HG03460 (cell line): ENCODE measurements around the gene ARMC7.
"Not testable (repeated sequence)": the region's sequence is repeated elsewhere in the genome, so short reads cannot be mapped to it uniquely, and the experiment has no call there.

Experiments used
- ATAC-seq: cut with Tn5 transposase; IDR thresholded peaks from one replicate; pipeline ENCODE4 v1.9.1; 2021; ENCODE audit not compliant: unreplicated experiment

The ARMC7 gene

DNA sequence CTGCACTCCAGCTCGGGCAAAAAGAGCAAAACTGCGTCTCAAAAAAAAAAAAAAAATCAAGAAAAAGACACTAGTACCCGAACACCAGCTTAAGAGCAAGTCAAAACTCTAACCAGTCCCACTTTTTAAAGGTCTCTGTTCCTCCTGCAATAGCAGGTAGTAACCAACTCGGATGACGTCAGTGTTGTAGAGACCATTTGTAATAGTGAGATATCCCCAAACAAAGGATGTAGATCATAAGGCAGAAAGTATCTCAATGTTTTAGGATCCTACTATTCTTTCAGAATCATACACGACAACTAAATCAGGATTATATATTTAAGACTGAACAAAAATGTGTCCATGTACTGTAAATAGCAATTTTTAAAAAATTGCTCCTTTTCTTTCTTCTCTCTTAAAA lies 42.2 kb downstream of the ARMC7 start:
- ATAC-seq: no peak

DNA sequence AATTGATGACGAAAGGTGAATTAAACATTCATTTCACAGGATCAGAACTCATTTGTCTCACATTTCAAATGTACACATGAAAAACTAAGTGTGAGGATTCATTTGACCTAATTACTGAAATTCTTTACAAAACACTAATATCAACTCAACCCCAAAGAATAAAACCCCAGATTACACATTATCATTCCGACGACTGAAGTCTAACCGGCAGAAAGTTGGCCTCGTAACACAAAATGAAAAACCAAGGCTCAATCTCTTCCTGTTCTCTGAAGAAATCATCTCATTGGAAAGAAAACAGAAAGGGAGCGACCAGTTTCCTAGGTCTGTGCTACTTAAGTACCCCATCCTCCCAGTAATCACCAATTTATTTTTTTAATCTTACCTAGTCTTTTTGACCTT lies 42.8 kb downstream of the ARMC7 start:
- ATAC-seq: no peak

DNA sequence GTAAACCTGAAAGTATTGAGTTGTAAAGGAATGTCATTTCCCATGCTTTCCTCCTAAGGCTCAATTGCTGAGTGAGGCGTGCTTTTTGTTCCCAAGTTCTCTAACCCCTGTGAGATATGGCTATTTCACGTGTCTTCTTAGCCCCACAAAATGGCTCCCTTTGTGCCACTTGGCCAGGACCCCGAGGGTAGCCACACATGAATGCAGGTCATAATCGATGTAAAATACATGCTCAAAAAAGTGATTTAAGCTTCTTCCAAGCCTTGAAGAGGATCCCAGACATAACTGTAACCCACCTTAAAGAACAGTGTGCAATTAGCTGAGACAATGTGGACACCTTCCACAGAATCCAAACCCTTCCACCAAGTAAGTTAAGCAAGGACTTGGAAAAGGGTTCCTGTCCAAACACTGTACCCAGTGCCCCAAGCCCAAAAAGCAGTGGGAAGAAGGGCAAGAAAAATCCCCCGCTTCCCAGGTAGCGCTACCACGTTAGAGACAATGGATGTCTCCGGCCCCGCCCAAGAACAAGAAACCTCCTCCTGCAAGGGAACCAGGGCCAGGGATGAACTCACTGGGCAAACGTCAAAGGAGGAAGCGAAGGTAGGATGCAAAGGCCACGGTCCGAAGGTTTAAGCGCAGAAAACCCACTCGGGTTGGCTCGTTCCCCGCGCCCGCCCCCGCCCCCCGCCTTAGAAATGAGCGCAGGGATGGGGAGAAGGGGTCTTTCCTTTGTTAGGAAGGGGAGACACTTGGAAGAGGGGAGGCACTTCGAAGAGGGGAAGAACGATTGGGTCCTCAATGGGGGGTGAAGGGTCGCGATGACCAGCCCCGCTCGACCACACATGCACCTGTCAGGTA lies 43.4 kb downstream of the ARMC7 start:
- no peak for ATAC-seq

DNA sequence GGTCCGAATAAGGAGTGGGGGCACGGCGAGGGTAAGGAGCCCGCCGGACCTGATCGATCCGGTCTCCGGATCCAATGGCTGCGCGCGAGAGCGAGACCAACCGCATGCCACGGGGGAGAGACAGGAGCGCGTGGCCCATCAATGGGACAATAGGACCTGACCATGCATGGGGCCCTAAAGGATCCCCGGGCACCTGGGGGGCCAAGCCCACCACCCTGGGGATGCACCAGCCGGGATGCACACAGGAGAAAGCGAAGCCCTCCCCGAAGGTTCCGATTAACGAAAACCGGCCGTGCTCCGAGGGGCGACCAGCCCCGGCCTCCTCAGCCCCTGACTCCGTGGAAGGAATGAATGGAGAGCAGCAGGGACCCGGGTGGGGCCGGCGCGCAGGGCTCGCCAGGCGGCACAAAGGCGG lies 44.0 kb downstream of the ARMC7 start:
- peak; percentile 4 for ATAC-seq

DNA sequence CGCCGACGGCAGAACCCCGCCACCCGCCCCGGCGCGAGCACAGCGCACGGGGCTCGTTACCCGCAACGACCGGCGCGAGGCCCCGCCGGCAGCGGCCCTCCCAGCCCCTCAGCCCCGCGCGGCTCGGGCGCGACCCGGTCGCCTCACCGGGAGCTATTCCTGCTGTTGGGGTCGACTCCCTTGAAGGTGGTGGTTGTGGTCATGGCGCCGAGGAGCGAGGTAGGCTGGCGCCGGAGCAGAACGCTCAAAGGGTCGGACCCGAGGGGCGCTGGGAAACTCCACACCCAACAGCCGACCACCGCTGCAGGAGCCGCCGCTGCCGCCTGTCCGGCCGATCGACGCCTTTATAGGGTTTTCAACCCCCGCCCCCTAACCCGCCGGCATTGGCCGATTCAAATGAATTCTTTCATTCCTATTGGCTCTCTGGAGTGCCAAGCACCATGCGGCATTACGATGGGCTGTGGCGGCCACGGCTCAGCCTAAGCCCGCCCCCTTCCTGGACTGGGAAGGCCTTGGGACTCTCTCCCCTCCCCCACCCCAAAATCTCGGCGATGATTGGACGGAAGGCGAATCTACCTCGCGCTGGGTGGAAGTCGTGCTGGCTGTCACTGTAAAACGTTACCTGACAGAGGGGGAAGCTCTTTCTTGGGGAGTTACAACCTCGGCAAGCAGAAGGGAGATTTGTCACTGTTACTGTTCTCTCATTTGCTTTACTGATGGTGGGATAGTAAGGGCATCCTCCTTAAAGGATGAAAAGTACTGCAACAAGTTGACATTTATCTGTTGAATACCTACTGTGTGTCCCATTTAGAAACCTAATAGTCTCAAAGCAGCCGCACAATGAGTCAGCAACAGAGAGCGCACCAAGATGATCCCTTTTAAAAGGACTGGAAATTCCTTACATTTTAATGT lies 44.7 kb downstream of the ARMC7 start, which contains the start of gene JPT1:
Gene JPT1 (minus strand): TSS at position 318 of the 912 bp plus-strand sequence. CDS start 115 bp downstream, at position 203.
- peak; percentile 94 for ATAC-seq

DNA sequence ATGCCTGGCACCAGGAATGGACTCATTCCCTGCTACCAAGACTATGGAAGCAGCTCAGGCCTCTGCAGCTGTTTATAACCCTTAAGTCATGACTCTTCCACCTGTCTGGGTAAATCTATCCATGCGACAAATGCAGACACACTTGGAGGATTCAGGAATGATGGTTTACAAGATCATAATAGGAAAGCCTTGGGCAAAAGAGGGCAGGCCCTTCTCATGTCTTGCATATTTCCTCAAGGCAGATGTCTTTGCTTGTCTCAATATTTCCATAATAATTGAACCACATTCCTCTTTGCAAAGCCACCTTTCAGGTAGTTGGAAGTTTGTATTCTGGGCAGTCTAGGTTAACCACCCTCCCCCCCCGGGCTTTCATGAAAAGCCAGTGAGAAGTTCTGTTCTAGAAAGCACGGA lies 45.4 kb downstream of the ARMC7 start:
- no peak for ATAC-seq

DNA sequence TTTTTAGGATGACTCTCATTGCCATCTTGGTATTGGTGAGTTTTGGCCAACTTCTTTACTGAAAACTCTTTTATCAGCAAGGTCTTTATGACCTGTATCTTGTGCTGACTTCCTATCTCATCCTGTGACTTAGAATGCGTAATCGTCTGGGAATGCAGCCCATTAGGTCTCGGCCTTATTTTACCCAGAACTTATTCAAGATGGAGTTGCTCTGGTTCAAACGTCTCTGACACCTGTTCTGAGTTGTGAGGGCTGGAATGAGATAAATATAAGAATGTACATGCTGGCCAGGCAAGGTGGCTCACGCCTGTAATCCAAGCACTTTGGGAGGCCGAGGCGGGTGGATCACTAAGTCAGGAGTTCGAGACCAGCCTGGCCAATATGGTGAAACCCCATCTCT lies 48.7 kb downstream of the ARMC7 start:
- not testable (repeated sequence) for ATAC-seq

DNA sequence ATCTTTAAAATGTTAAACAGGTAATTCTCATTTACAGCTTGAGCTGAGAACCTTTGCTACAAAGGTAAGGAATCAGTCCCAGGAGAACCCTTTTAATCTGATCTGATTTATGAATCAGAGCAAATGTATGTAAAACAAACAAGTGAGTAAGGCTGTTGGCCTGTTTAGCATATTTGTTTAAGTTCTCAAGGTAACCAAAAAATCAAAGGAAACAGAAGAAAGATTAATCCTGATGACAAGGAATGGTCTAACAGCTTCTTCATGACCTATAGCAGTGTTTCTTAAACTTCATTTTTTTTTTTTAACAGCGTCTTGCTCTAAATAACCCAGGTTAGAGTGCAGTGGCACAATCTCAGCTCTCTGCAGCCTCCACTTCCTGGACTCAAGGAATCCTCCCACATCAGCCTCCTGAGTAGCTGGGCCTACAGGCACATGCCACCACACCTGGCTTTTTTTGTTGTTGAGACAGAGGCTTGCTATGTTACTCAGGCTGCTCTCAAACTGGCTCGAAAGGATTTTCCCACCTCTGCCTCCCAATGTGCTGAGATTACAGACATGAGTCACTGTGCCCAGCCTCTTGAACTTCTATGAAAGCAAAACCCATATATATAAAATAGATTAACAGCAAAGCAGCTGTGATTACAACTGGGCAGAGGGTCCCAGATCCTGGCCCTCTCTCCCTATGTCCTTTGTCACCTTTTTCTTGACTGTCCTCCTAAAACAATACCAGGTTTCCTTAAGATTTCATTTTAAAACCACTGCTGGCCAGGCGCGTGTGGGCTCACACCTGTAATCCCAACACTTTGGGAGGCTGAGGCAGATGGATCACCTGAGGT lies 49.6 kb downstream of the ARMC7 start:
- no peak for ATAC-seq

DNA sequence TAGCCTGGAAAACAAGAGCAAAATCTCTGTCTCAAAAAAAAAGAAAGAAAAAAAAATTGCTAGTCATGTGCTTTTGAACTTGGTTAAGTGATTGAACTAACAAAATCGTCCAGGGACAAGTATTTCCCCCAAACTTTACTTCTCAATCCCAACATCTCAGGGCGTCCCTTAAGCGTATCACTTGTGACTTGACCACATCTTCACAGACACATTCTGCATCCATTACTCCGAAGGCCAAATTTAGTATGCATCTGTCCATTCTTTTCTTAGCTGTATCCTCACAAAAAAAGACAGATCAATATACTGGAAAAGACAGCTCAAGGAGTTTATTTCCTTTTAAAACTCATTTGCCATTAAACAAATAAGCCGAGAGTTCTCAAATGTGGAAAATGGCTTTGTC lies 50.4 kb downstream of the ARMC7 start:
- ATAC-seq: no peak

DNA sequence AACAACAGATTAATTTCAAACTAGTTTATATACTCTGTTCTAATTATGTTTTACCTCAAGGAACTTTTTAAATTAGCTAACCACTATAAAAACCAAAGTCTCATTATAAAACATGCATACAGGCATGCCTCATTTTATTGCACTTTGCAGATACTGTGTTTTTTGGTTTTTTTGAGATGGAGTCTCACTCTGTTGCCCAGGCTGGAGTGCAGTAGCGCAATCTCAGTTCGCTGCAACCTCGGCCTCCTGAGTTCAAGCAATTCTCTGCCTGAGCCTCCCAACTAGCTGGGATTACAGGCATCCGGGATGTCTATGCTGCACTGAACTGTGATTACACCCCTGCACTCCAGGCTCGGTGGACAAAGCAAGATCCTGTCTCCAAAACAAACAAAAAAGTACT lies 53.3 kb downstream of the ARMC7 start:
- ATAC-seq: no peak

DNA sequence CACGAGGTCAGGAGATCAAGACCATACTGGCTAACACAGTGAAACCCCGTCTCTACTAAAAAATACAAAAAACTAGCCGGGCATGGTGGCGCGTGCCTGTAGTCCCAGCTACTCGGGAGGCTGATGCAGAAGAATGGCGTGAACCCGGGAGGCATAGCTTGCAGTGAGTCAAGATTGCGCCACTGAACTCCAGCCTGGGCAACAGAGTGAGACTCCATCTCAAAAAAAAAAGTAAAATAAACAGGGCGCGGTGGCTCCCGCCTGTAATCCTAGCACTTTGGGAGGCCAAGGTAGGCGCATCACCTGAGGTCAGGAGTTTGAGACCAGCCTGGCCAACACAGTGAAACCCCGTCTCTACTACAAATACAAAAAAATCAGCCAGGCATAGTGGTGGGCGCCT lies 54.8 kb downstream of the ARMC7 start:
- not testable (repeated sequence) for ATAC-seq

DNA sequence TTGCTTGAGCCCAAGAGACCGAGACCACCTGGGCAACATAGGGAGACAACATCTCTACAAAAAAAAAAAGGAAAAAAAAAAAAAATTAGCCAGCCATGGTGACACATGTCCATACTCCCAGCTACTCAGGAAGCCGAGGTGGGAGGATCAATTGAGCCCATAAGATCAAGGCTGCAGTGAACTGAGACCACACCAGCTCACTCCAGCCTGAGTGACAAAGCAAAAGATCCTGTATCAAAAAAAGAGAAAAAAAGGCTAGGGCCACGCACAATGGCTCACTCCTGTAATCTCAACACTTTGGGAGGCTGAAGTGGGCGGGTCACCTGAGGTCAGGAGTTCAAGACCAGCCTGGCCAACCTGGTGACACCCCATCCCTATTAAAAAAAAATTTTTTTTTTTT lies 59.2 kb downstream of the ARMC7 start:
- ATAC-seq: no peak

DNA sequence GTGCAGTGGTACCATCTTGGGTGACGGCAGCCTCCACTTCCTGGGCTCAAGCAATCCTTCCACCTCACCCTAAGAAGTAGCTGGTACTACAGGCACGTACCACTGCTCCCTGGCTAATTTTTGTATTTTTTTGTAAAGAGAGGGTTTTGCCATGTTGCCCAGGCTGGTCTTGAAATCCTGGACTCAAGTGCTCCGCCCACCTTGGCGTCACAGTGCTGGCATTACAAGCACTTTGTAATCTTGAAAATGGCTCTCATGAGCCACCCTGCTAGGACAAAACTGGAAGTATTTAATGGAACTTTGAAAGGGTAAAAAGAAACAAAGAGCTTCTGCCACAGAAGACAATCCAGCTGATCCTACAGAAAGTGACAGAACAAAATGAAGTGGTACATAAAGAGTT lies 63.8 kb downstream of the ARMC7 start:
- no peak for ATAC-seq

DNA sequence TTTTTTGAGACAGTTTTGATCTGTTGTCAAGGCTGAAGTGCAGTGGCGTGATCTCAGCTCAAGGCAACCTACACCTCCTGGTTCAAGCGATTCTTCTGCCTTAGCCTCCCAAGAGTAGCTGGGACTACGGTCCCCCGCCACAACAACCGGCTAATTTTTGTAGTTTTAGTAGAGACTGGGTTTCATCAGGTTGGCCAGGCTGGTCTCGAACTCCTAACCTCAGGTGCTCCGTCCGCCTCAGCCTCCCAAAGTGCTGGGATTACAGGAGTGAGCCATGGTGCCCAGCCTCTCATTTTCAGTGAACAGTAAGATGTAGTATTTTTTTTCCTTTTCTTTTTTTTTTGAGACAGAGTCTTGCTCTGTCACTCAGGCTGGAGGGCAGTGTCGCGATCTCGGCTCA lies 65.2 kb downstream of the ARMC7 start:
- no peak for ATAC-seq

DNA sequence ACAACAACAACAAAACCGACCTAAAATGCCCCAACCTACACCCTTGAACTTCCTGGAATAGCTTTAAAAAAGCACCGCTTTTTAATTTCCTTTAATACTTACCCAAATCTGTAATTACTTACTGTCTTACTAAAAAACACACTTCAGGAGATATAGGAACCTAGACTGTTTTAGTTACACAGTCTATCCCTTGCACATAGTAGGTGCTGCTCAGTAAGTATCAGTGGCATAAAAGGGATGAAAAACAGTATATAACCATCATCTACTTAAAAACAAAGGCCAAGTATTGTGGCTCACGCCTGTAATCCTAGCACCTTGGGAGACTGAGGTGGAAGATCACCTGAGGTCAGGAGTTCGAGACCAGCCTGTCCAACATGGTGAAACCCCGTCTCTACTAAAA lies 66.9 kb downstream of the ARMC7 start:
- no peak for ATAC-seq

DNA sequence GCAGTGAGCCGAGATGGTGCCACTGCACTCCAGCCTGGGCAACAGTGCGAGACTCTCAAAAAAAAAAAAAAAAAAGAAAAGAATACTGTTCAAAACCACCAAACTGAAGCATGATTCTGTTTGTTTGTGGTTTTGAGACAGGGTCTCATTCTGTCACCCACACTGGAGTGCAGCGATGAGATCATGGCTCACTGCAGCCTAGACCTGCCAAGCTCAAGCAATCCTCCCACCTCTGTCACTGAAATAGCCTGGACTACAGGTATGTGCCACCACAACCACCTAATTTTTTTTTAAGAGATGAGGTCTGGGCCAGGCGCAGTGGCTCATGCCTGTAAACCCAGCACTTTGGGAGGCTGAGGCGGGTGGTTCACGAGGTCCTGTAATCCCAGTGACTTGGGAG lies 68.7 kb downstream of the ARMC7 start:
- no peak for ATAC-seq
